Measurements from ENCODE around the gene TMEM205.

The TMEM205 gene

GRCh38 chr19:11365557-11366117 lies 19.6 kb upstream of the TMEM205 start:
- H3K4me3 ChIP-seq (ENCODE audit: low read depth, low read length), result no peak overlapping the region
- no peak for TF ChIP-seq CTCF (IDR thresholded peaks at IDR 0.05; ENCODE audit: low read depth, low read length)

- TF ChIP-seq CTCF (IDR thresholded peaks at IDR 0.05; ENCODE audit: low read depth, low read length), result no peak
- H3K4me3 ChIP-seq (ENCODE audit: low read depth, low read length), result no peak overlapping the region
Measured at GRCh38 chr19:11364935-11365334, 18.9 kb upstream of the TMEM205 start.

DNA sequence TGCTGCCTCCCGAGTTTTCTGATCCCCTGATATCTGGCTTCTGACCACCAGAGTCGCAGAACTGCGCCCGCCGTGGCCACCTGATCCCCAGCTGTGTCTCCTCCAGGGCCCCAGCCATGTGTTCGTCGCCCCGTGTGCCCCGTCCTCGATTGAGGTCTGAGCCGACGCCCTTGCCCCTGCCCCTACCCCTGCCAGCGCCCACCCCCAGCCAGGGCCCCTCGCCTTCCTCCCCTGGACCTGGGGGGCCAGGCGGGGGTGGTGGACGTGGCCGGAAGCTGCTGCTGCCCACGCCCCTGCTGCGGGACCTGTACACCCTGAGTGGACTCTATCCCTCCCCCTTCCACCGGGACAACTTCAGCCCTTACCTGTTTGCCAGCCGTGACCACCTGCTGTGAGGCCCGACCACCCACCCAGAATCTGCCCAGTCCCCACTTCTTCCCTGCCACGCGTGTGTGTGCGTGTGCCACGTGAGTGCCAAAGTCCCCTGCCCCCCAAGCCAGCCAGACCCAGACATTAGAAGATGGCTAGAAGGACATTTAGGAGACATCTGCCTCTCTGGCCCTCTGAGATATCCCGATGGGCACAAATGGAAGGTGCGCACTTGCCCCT lies 18.3 kb upstream of the TMEM205 start:
- no peak overlapping the region for H3K4me3 ChIP-seq (ENCODE audit: low read depth, low read length)
- TF ChIP-seq CTCF (IDR thresholded peaks at IDR 0.05; ENCODE audit: low read depth, low read length), result no peak

- no peak overlapping the region for H3K4me3 ChIP-seq (ENCODE audit: low read depth, low read length)
- TF ChIP-seq CTCF (IDR thresholded peaks at IDR 0.05; ENCODE audit: low read depth, low read length), result no peak
Measured at GRCh38 chr19:11363881-11364280, 17.8 kb upstream of the TMEM205 start.

DNA sequence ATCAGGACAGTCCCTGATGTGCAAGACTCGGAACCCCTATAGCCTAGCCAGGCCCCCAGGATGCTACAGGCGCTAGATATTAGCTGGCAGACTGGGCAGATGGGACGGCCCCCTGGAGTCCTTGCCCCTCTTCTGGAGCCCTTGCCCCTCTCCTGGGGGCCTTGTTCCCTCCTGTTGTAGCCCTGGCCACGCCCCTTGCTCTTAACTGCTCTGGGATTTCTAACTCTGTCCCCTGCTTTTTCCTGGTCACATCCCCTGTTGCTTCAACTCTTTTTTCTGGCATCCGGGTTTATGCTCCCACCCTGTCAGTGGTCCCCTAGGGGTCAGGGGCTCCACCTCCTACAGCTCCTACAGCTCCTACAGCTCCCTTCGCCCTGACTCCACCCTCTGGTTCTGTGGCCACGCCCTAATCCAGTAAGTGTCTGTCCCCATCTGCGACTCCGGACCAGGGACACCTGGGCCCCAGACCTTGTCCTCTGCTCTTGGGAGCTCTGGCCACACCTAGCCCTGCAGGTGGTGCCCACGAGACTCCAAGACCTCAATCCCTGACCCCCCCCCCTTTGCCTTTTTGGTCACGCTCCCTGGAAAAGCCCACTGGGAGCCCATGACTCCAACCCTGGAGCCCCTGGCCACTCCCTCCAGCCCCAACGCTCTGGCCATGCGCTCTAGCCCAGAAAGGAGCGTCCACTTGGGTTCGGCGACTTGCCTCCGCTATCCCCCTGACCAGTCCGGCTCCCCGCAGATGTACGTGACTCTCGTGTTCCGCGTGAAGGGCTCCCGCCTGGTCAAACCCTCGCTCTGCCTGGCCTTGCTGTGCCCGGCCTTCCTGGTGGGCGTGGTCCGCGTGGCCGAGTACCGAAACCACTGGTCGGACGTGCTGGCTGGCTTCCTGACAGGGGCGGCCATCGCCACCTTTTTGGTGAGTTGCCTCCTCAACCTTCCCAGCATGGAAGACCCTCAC lies 16.0 kb upstream of the TMEM205 start:
- TF ChIP-seq CTCF (IDR thresholded peaks at IDR 0.05; ENCODE audit: low read depth, low read length), result no peak
- no peak overlapping the region for H3K4me3 ChIP-seq (ENCODE audit: low read depth, low read length)

- H3K4me3 ChIP-seq (ENCODE audit: low read depth, low read length), result no peak overlapping the region
- no peak for TF ChIP-seq CTCF (IDR thresholded peaks at IDR 0.05; ENCODE audit: low read depth, low read length)
Measured at GRCh38 chr19:11361037-11361770, 15.1 kb upstream of the TMEM205 start.

All from WI38 (cell line).